H1 (cell line): ENCODE data around the gene MYF5. TPM values are rescaled to one million over a fixed set of nuclear protein-coding genes. Genes with fewer than 3 reads are reported as not detected.

Source experiments
- CTCF ChIA-PET: fragments of 300-600 bp; sonication (Branson Sonifier 250); formaldehyde crosslinking; loops from one replicate; lab custom pipeline; 2021; ENCODE audit not compliant: partially characterized antibody; lab: Charles Lee
- POLR2A ChIA-PET: fragments of 300-600 bp; sonication (Branson Sonifier 250); formaldehyde crosslinking; loops from one replicate; lab custom pipeline; 2021; ENCODE audit warnings: inconsistent platforms; ENCODE audit not compliant: partially characterized antibody; lab: Charles Lee
- DNase-seq, 2 experiments: peaks; one replicate each; pipeline versions ENCODE4 v3.0.0 to v3.0.0-alpha.2; 2010 to 2022; ENCODE audit warnings: low spot score in 2 of 2, low read depth in 1 of 2, mixed read lengths in 1 of 2
- FAIRE-seq: peaks from 2 replicates; lab custom pipeline; 2011; peaks lifted over from hg19 to GRCh38; lab: Jason Lieb, UNC
- H2AFZ ChIP-seq: 2 replicates; pipeline ENCODE4 v1.8.1; 2012; ENCODE audit warnings: low read length, inconsistent platforms
- H2AK5ac ChIP-seq: 2 replicates; pipeline ENCODE4 v1.6.1; 2013; ENCODE audit warnings: low read depth, low read length
- H2BK120ac ChIP-seq: replicated peaks from 2 replicates; pipeline ENCODE3; 2013; ENCODE audit warnings: low read depth, low read length, inconsistent platforms
- H2BK12ac ChIP-seq: 2 replicates; pipeline ENCODE4 v1.6.1; 2013; ENCODE audit warnings: low read depth, low read length
- H2BK15ac ChIP-seq: 2 replicates; pipeline ENCODE4 v1.6.1; 2013; ENCODE audit warnings: low read length
- H2BK20ac ChIP-seq: 2 replicates; pipeline ENCODE4 v1.6.1; 2013; ENCODE audit warnings: low read length
- H2BK5ac ChIP-seq: 2 replicates; pipeline ENCODE4 v1.6.1; 2013; ENCODE audit warnings: low read depth, low read length
- H3K14ac ChIP-seq: 2 replicates; pipeline ENCODE4 v1.6.1; 2013; ENCODE audit warnings: inconsistent platforms; ENCODE audit not compliant: insufficient read length
- H3K18ac ChIP-seq: 2 replicates; pipeline ENCODE4 v1.6.1; 2013; ENCODE audit warnings: low read length; ENCODE audit errors: extremely low read depth
- H3K23ac ChIP-seq: 2 replicates; pipeline ENCODE4 v1.6.1; 2013; ENCODE audit warnings: inconsistent platforms; ENCODE audit not compliant: insufficient read length
- H3K23me2 ChIP-seq: 2 replicates; pipeline ENCODE4 v1.6.1; 2013; ENCODE audit warnings: low read depth, low read length
- H3K27ac ChIP-seq: 2 replicates; pipeline ENCODE4 v1.6.1; 2011; ENCODE audit warnings: low read depth, low read length, inconsistent platforms
- H3K27me3 ChIP-seq, 4 experiments: replicated peaks in 1 of 4; 1 replicate in 1 of 4; 2 replicates in 3 of 4; pipeline versions ENCODE4 v1.6.1 to v1.8.1; 2011 to 2013; ENCODE audit warnings: low read length in 3 of 4, mild to moderate bottlenecking in 3 of 4, inconsistent platforms in 2 of 4, mixed read lengths in 2 of 4, moderate library complexity in 1 of 4; ENCODE audit not compliant: control insufficient read depth in 3 of 4, insufficient read depth in 3 of 4; ENCODE audit errors: extremely low read depth in 1 of 4
- H3K36me3 ChIP-seq, 4 experiments: 2 replicates each; pipeline versions ENCODE4 v1.6.1 to v1.8.1; 2011 to 2013; ENCODE audit warnings: mild to moderate bottlenecking in 4 of 4, low read length in 3 of 4, moderate library complexity in 2 of 4, control low read depth in 1 of 4, inconsistent platforms in 1 of 4; ENCODE audit not compliant: insufficient read depth in 4 of 4, control insufficient read depth in 2 of 4
- H3K4ac ChIP-seq: replicated peaks from 2 replicates; pipeline ENCODE3; 2013; ENCODE audit warnings: low read length, low read depth, mixed read lengths, inconsistent platforms; ENCODE audit not compliant: insufficient read length
- H3K4me1 ChIP-seq, 4 experiments: replicated peaks in 1 of 4; 1 replicate in 1 of 4; 2 replicates in 3 of 4; pipeline versions ENCODE4 v1.6.1 to v1.8.1; 2011 to 2013; ENCODE audit warnings: low read length in 3 of 4, inconsistent platforms in 2 of 4, mixed read lengths in 1 of 4; ENCODE audit not compliant: insufficient read depth in 4 of 4, control insufficient read depth in 3 of 4
- H3K4me2 ChIP-seq, 2 experiments: 2 replicates each; pipeline versions ENCODE4 v1.6.1 to v1.8.1; 2011 to 2013; ENCODE audit warnings: low read depth in 2 of 2, low read length in 2 of 2, control low read depth in 1 of 2, inconsistent platforms in 1 of 2, mild to moderate bottlenecking in 1 of 2; ENCODE audit not compliant: insufficient read depth in 1 of 2
- H3K4me3 ChIP-seq, 4 experiments: fragments of 200-600, 300-600 bp in 1 of 4; sonication (generic), shearing (Covaris generic), sonication (Bioruptor Twin) in 1 of 4; 2 replicates each; pipeline versions ENCODE4 v1.5.1 to v1.8.1; 2011 to 2016; ENCODE audit warnings: low read length in 4 of 4, low read depth in 3 of 4, control low read depth in 2 of 4, inconsistent platforms in 2 of 4, mild to moderate bottlenecking in 2 of 4, mixed read lengths in 1 of 4, moderate library complexity in 1 of 4; ENCODE audit not compliant: insufficient read depth in 2 of 4; ENCODE audit errors: extremely low read depth in 1 of 4
- H3K56ac ChIP-seq: replicated peaks from 2 replicates; pipeline ENCODE3; 2013; ENCODE audit warnings: low read depth, mild to moderate bottlenecking, mixed read lengths, low read length, inconsistent platforms; ENCODE audit not compliant: insufficient read length
- H3K79me1 ChIP-seq: 2 replicates; pipeline ENCODE4 v1.6.1; 2013; ENCODE audit warnings: low read depth, low read length, control low read depth
- H3K79me2 ChIP-seq, 2 experiments: 2 replicates each; pipeline versions ENCODE4 v1.6.1 to v1.8.1; 2012 to 2013; ENCODE audit warnings: low read length in 2 of 2, mild to moderate bottlenecking in 2 of 2, inconsistent platforms in 1 of 2; ENCODE audit not compliant: insufficient read depth in 2 of 2, control insufficient read depth in 1 of 2
- H3K9ac ChIP-seq, 4 experiments: replicated peaks in 1 of 4; 1 replicate in 1 of 4; 2 replicates in 3 of 4; pipeline versions ENCODE4 v1.6.1 to v1.8.1; 2011 to 2013; ENCODE audit warnings: low read depth in 3 of 4, low read length in 3 of 4, control low read depth in 2 of 4, mild to moderate bottlenecking in 2 of 4, moderate library complexity in 2 of 4, inconsistent platforms in 1 of 4; ENCODE audit errors: extremely low read depth in 1 of 4
- H3K9me3 ChIP-seq, 2 experiments: 2 replicates each; pipeline versions ENCODE4 v1.6.1 to v1.8.1; 2012 to 2013; ENCODE audit warnings: mild to moderate bottlenecking in 2 of 2, moderate library complexity in 2 of 2, control low read depth in 1 of 2, inconsistent platforms in 1 of 2, low read depth in 1 of 2, low read length in 1 of 2, mixed read lengths in 1 of 2; ENCODE audit not compliant: insufficient read depth in 2 of 2
- H4K20me1 ChIP-seq, 2 experiments: replicated peaks in 1 of 2; 2 replicates each; pipeline versions ENCODE3 to v1.8.1; 2011 to 2013; ENCODE audit warnings: inconsistent platforms in 2 of 2, low read length in 2 of 2, mild to moderate bottlenecking in 1 of 2; ENCODE audit not compliant: insufficient read depth in 2 of 2, control insufficient read depth in 1 of 2
- H4K5ac ChIP-seq: 2 replicates; pipeline ENCODE4 v1.6.1; 2013; ENCODE audit warnings: low read length, low read depth, mixed read lengths, inconsistent platforms; ENCODE audit not compliant: insufficient read length
- H4K8ac ChIP-seq: 2 replicates; pipeline ENCODE4 v1.8.0; 2013; ENCODE audit warnings: mild to moderate bottlenecking, moderate library complexity, low read length, inconsistent platforms; ENCODE audit not compliant: insufficient read depth; ENCODE audit errors: extremely low read depth
- H4K91ac ChIP-seq: replicated peaks from 2 replicates; pipeline ENCODE3; 2013; ENCODE audit warnings: low read length, mixed read lengths, inconsistent platforms; ENCODE audit not compliant: insufficient read length
- CTCF ChIP-seq, 3 experiments: IDR thresholded peaks; 1 replicate in 2 of 3; 2 replicates in 1 of 3; pipeline versions ENCODE4 v1.5.1 to v1.6.1; 2011; ENCODE audit warnings: low read length in 3 of 3, mild to moderate bottlenecking in 3 of 3, inconsistent platforms in 2 of 3, low read depth in 1 of 3, moderate library complexity in 1 of 3; ENCODE audit not compliant: insufficient read depth in 1 of 3; ENCODE audit errors: control extremely low read depth in 1 of 3
- POLR2A ChIP-seq, 2 experiments: IDR thresholded peaks; 1 replicate in 1 of 2; 2 replicates in 1 of 2; pipeline ENCODE4 v1.6.1; 2011; ENCODE audit warnings: low read depth in 2 of 2, low read length in 2 of 2, mild to moderate bottlenecking in 2 of 2; ENCODE audit errors: control extremely low read depth in 1 of 2
- SIN3A ChIP-seq, 2 experiments: IDR thresholded peaks in 1 of 2; conservative IDR thresholded peaks in 1 of 2; 2 replicates each; pipeline ENCODE4 v1.6.1; 2011 to 2012; ENCODE audit warnings: low read length in 2 of 2, improper control_type of control experiment in 1 of 2, low read depth in 1 of 2, mild to moderate bottlenecking in 1 of 2
- SIRT6 ChIP-seq: IDR thresholded peaks from one replicate; pipeline ENCODE4 v1.7.1; 2012; ENCODE audit warnings: low read length, inconsistent platforms
- WGBS, 2 experiments: shearing (Covaris generic) in 1 of 2; methylation state at CpG; one replicate each; pipeline versions ENCODE4 v1.1.6 to v1.1.7; 2013 to 2015; ENCODE audit warnings: low lambda C conversion rate in 2 of 2, mixed read lengths in 2 of 2, inconsistent platforms in 1 of 2, low coverage in 1 of 2, missing lambda C conversion rate in 1 of 2; ENCODE audit not compliant: insufficient replicate concordance in 2 of 2, insufficient coverage in 1 of 2, insufficient read length in 1 of 2; ENCODE audit errors: extremely low coverage in 1 of 2, missing lambda C conversion rate in 1 of 2; 5-methylcytosine and 5-hydroxymethylcytosine counted together
- polyA plus RNA-seq, 7 experiments: library from polyadenylated mRNA; depleted of rRNA in 3 of 7; stranded (reverse) in 5 of 7; unstranded in 2 of 7; fragments of >200 nt in 5 of 7; fragments of 200-250 nt in 2 of 7; gene quantifications; 1 replicate in 5 of 7; 2 replicates in 1 of 7; 4 replicates in 1 of 7; pipeline versions ENCODE4 v1.2.1 to v1.2.3, GENCODE V29; 2011 to 2013; ENCODE audit warnings: missing spikeins in 2 of 7, mixed read lengths in 2 of 7
- total RNA-seq: library from RNA; stranded (reverse); fragmentation: NEBNext Ultra II Directional; extraction: Animal tissue kit (Norgen Biotek cat#: 25700); gene quantifications from 2 replicates; pipeline ENCODE4 v1.2.1, GENCODE V29; 2021

The MYF5 gene
- total and polyA plus RNA-seq, 2 of the 8 experiments (the other 6 are each of a cell fraction or from before 2014, with no cell fraction given): 0.09 TPM; not detected in 1

GRCh38 chr12:80679346-80680131 is 37.2 kb upstream of the MYF5 start:
- Histone ChIP-seq H3K56ac (no peak overlapping the region), H3K4me2 (no peak overlapping the region), H3K4ac (no peak overlapping the region), H3K27ac (no peak overlapping the region), H3K27me3 (no peaks in the 10 kb centered on the region), H2BK12ac (no peak overlapping the region), H3K79me1 (no peaks in the 10 kb centered on the region), H4K5ac (no peak overlapping the region), H3K79me2 (no peaks in the 10 kb centered on the region), H3K18ac (no peak overlapping the region), H2BK15ac (no peak overlapping the region), H3K23ac (no peak overlapping the region), H3K9me3 (no peaks in the 10 kb centered on the region), H3K4me1 (peaks cover 0 to 9% (median 5%) of the 10 kb centered on the region in 4 experiments; a peak in 4 of 7 replicates), H4K91ac (no peak overlapping the region), H2BK5ac (no peak overlapping the region), H2BK20ac (no peak overlapping the region), H3K14ac (no peak overlapping the region), H2AFZ (0 out of 2 replicates have a peak overlapping the region, but pooled peaks have one; percentile 34), H2BK120ac (peak overlapping the region; percentile 38), H3K4me3 (no peak overlapping the region), H3K23me2 (no peaks in the 10 kb centered on the region), H4K8ac (no peak overlapping the region), H2AK5ac (no peak overlapping the region), H4K20me1 (no peaks in the 10 kb centered on the region), H3K36me3 (no peaks in the 10 kb centered on the region), H3K9ac (no peak overlapping the region)
- ChIA-PET POLR2A (no interaction called here), CTCF (no interaction called here)
- DNase-seq (no peak), FAIRE-seq (no peak)
- 88% methylated on average over 3 of the region's 3 CpGs; no CpG with 5 or more reads in 1 of the 2 experiments for WGBS, 2 experiments
- TF ChIP-seq CTCF (IDR thresholded peaks at IDR 0.05; ENCODE audit: control extremely low read depth in 1 of 3, insufficient read depth in 1 of 3, low read depth in 1 of 3, low read length in 3 of 3): no peak
- TF ChIP-seq SIRT6: no peak
- TF ChIP-seq SIN3A (conservative IDR thresholded peaks at IDR 0.05 in 1 of 2, IDR thresholded peaks at IDR 0.05 in 1 of 2; ENCODE audit: low read depth in 1 of 2, low read length in 2 of 2): no peak
- no peak for TF ChIP-seq POLR2A (IDR thresholded peaks at IDR 0.05; ENCODE audit: control extremely low read depth in 1 of 2, low read depth in 2 of 2, low read length in 2 of 2)
